GM12878 (cell line): Measurements from ENCODE around the gene LIPN. TPM values are rescaled to one million over a fixed set of nuclear protein-coding genes. Genes with fewer than 3 reads are reported as not detected.

Experiments used
- ATAC-seq: fragments of 200-7000 bp; cut with Tn5 transposase; 3 replicates; pipeline ENCODE4 v1.9.1; 2020; ENCODE audit warnings: mild to moderate bottlenecking, moderate library complexity
- BruUV-seq: library from RNA; stranded (reverse); fragments of 400-500 nt; replicated peaks from 2 replicates; lab custom pipeline; 2021; lab: Mats Ljungman, UMichigan
- CTCF ChIA-PET: fragments of 300-600 bp; sonication (Branson Sonifier 250); formaldehyde crosslinking; extraction: SDS; loops from one replicate; lab custom pipeline; 2021; ENCODE audit warnings: inconsistent platforms; lab: Yijun Ruan, JAX
- POLR2A ChIA-PET: fragments of 350-600 bp; formaldehyde crosslinking; extraction: SDS; loops from one replicate; lab custom pipeline; 2021; ENCODE audit warnings: inconsistent platforms; lab: Charles Lee
- RAD21 ChIA-PET: fragments of 300-600 bp; sonication (Branson Sonifier 250); formaldehyde crosslinking; loops from one replicate; lab custom pipeline; 2023; ENCODE audit warnings: antibody characterized with exemption; ENCODE audit not compliant: unreplicated experiment; lab: Charles Lee
- SMC1A ChIA-PET: fragments of 300-600 bp; sonication (Branson Sonifier 250); formaldehyde crosslinking; loops from one replicate; lab custom pipeline; 2023; ENCODE audit not compliant: unreplicated experiment, uncharacterized antibody; lab: Charles Lee
- DNase-seq: peaks from one replicate; pipeline ENCODE4 v3.0.0-alpha.2; 2011; ENCODE audit warnings: low read depth, low spot score
- FAIRE-seq: peaks from 3 replicates; lab custom pipeline; 2011; peaks lifted over from hg19 to GRCh38; lab: Jason Lieb, UNC
- H2AFZ ChIP-seq: 2 replicates; pipeline ENCODE4 v1.6.0; 2011; ENCODE audit warnings: low read depth, low read length, control low read depth; ENCODE audit not compliant: control insufficient read depth
- H3K27ac ChIP-seq: 2 replicates; pipeline ENCODE4 v1.5.1; 2011; ENCODE audit warnings: control low read depth; ENCODE audit not compliant: control insufficient read depth, insufficient read depth
- H3K27me3 ChIP-seq, 2 experiments: replicated peaks in 1 of 2; 2 replicates each; pipeline versions ENCODE4 v1.6.0 to v1.6.1; 2011; ENCODE audit warnings: low read length in 1 of 2; ENCODE audit not compliant: control insufficient read depth in 2 of 2, insufficient read depth in 2 of 2
- H3K36me3 ChIP-seq, 2 experiments: 2 replicates each; pipeline ENCODE4 v1.5.1; 2011; ENCODE audit warnings: low read length in 1 of 2; ENCODE audit not compliant: control insufficient read depth in 2 of 2, insufficient read depth in 2 of 2
- H3K4me1 ChIP-seq: 2 replicates; pipeline ENCODE4 v1.6.1; 2011; ENCODE audit warnings: mild to moderate bottlenecking, low read length, moderate library complexity, mixed read lengths; ENCODE audit not compliant: control insufficient read depth, insufficient read depth
- H3K4me2 ChIP-seq: 2 replicates; pipeline ENCODE4 v1.6.0; 2011; ENCODE audit warnings: control low read depth; ENCODE audit not compliant: control insufficient read depth, insufficient read depth
- H3K4me3 ChIP-seq: fragments of 200-600 bp; sonication (generic); 2 replicates; pipeline ENCODE4 v1.5.1; 2016
- H3K79me2 ChIP-seq: 2 replicates; pipeline ENCODE4 v1.6.0; 2011; ENCODE audit warnings: low read length; ENCODE audit not compliant: control insufficient read depth, insufficient read depth
- H3K9ac ChIP-seq: 2 replicates; pipeline ENCODE4 v1.8.0; 2011; ENCODE audit warnings: low read length, control low read depth, mixed read lengths; ENCODE audit not compliant: control insufficient read depth, insufficient read depth
- H3K9me3 ChIP-seq: replicated peaks from 3 replicates; pipeline ENCODE4 v1.5.1; 2011; ENCODE audit warnings: mild to moderate bottlenecking, low read length; ENCODE audit not compliant: control insufficient read depth, insufficient read depth
- H4K20me1 ChIP-seq: 2 replicates; pipeline ENCODE4 v1.6.0; 2011; ENCODE audit not compliant: control insufficient read depth, insufficient read depth
- ATF2 ChIP-seq: IDR thresholded peaks from 2 replicates; pipeline ENCODE4 v1.6.1; 2012; ENCODE audit warnings: low read length, inconsistent platforms
- BCL11A ChIP-seq: IDR thresholded peaks from 2 replicates; pipeline ENCODE4 v1.6.1; 2011; ENCODE audit warnings: low read depth, low read length
- CHD2 ChIP-seq: IDR thresholded peaks from 2 replicates; pipeline ENCODE4 v1.6.1; 2011; ENCODE audit warnings: low read depth, low read length, improper control_type of control experiment, borderline replicate concordance
- FOS ChIP-seq: IDR thresholded peaks from 3 replicates; pipeline ENCODE4 v1.6.1; 2011; ENCODE audit warnings: borderline replicate concordance; ENCODE audit not compliant: insufficient read length; ENCODE audit errors: extremely low read depth
- FOXK2 ChIP-seq: fragments of 450-650 bp; IDR thresholded peaks from 2 replicates; pipeline ENCODE4 v1.6.1; 2017; ENCODE audit warnings: mild to moderate bottlenecking, moderate library complexity
- FOXM1 ChIP-seq: IDR thresholded peaks from 2 replicates; pipeline ENCODE4 v1.6.1; 2012; ENCODE audit warnings: low read depth, mild to moderate bottlenecking, inconsistent platforms, low read length, moderate library complexity
- JUNB ChIP-seq: IDR thresholded peaks from 2 replicates; pipeline ENCODE4 v1.6.1; 2016; ENCODE audit warnings: antibody characterized with exemption, mild to moderate bottlenecking
- LARP7 ChIP-seq: fragments of 450-650 bp; IDR thresholded peaks from 2 replicates; pipeline ENCODE4 v1.6.1; 2017; ENCODE audit warnings: mild to moderate bottlenecking
- MEF2B ChIP-seq: fragments of 450-650 bp; IDR thresholded peaks from 2 replicates; pipeline ENCODE4 v1.6.1; 2018; ENCODE audit warnings: mild to moderate bottlenecking, moderate library complexity; ENCODE audit not compliant: partially characterized antibody, poor library complexity, severe bottlenecking
- MLLT1 ChIP-seq: fragments of 450-650 bp; IDR thresholded peaks from 2 replicates; pipeline ENCODE4 v1.6.1; 2016; ENCODE audit warnings: mild to moderate bottlenecking
- NFIC ChIP-seq: IDR thresholded peaks from 2 replicates; pipeline ENCODE4 v1.6.1; 2012; ENCODE audit warnings: low read depth, mild to moderate bottlenecking, inconsistent platforms, low read length, moderate library complexity
- NRF1 ChIP-seq: conservative IDR thresholded peaks from 2 replicates; pipeline ENCODE4 v1.6.1; 2011; ENCODE audit warnings: mild to moderate bottlenecking, low read depth, low read length, improper control_type of control experiment
- RAD51 ChIP-seq: fragments of 450-650 bp; IDR thresholded peaks from 2 replicates; pipeline ENCODE4 v1.6.1; 2016; ENCODE audit warnings: moderate library complexity, mild to moderate bottlenecking, inconsistent platforms
- RFX5 ChIP-seq: IDR thresholded peaks from 2 replicates; pipeline ENCODE4 v1.6.1; 2011; ENCODE audit warnings: low read depth, low read length, improper control_type of control experiment
- SUZ12 ChIP-seq: fragments of 200-600 bp; sonication (generic); IDR thresholded peaks from one replicate; pipeline ENCODE4 v1.6.1; 2018; ENCODE audit warnings: antibody characterized with exemption, mild to moderate bottlenecking; ENCODE audit not compliant: unreplicated experiment
- TARDBP ChIP-seq: IDR thresholded peaks from 2 replicates; pipeline ENCODE4 v1.6.1; 2016; ENCODE audit warnings: borderline replicate concordance
- TCF12 ChIP-seq: IDR thresholded peaks from 2 replicates; pipeline ENCODE4 v1.6.1; 2011; ENCODE audit warnings: low read depth, mild to moderate bottlenecking, low read length
- YBX1 ChIP-seq: fragments of 450-650 bp; IDR thresholded peaks from 2 replicates; pipeline ENCODE4 v1.6.1; 2016; ENCODE audit warnings: antibody characterized with exemption
- ZBTB40 ChIP-seq: fragments of 450-650 bp; IDR thresholded peaks from 2 replicates; pipeline ENCODE4 v1.6.1; 2016; ENCODE audit warnings: mild to moderate bottlenecking, moderate library complexity, borderline replicate concordance
- ZSCAN29 ChIP-seq: fragments of 450-650 bp; IDR thresholded peaks from 2 replicates; pipeline ENCODE4 v1.6.1; 2017; ENCODE audit warnings: mild to moderate bottlenecking, moderate library complexity
- WGBS: methylation state at CpG from one replicate; pipeline ENCODE4 v1.1.6; 2016; ENCODE audit warnings: low lambda C conversion rate; ENCODE audit not compliant: insufficient replicate concordance, insufficient coverage; ENCODE audit errors: missing lambda C conversion rate; 5-methylcytosine and 5-hydroxymethylcytosine counted together
- in situ Hi-C: fragments of 300-500 bp; cut with MboI; formaldehyde crosslinking; loops from 9 replicates; pipeline ENCODE4 v1.14.3; 2018; ENCODE audit warnings: mixed read lengths
- intact Hi-C: fragments of 100-400 bp; cut with micrococcal nuclease; formaldehyde crosslinking; loops from one replicate; pipeline ENCODE4 v1.14.2; 2022; ENCODE audit not compliant: unreplicated experiment
- polyA plus RNA-seq, 11 experiments: library from polyadenylated mRNA; depleted of rRNA in 4 of 11; unstranded in 6 of 11; stranded (reverse) in 5 of 11; fragments of >200 nt; fragmentation: Nextera tagmentation in 4 of 11; fragmentation: Illumina TruSeq in 1 of 11; extraction: Ambion mirVana in 4 of 11; extraction: Trizol in 1 of 11; gene quantifications; 1 replicate in 1 of 11; 2 replicates in 10 of 11; pipeline versions ENCODE4 v1.2.1 to v1.2.3, GENCODE V29; 2011 to 2016; ENCODE audit warnings: inconsistent platforms in 2 of 11, missing spikeins in 2 of 11, low read depth in 1 of 11
- total RNA-seq, 4 experiments: library from RNA; depleted of rRNA in 3 of 4; stranded (reverse); fragments of >200 nt in 3 of 4; fragmentation: Illumina TruSeq in 1 of 4; extraction: Trizol in 1 of 4; gene quantifications; 2 replicates each; pipeline versions ENCODE4 v1.2.1 to v1.2.3, GENCODE V29; 2013 to 2021

The LIPN gene
- total and polyA plus RNA-seq, 10 of the 15 experiments (the other 5 are each of a cell fraction or from before 2014, with no cell fraction given) = 0.06 to 0.23 TPM; not detected in 8

- 0% methylated on average over 1 of the region's 1 CpG for whole genome bisulfite sequencing
- no peak overlapping the region for H3K4me3 ChIP-seq
- no peak overlapping the region for H3K9ac ChIP-seq
- CTCF ChIA-PET = interaction anchor here (1.0 to 3.1 kb wide), 2 partner anchors 34 to 47 kb away, joined by 3 to 14 read pairs; no protein-coding TSS in a partner anchor
- H3K4me2 ChIP-seq = no peak overlapping the region
- SMC1A ChIA-PET = interaction anchor here (0.6 to 4.7 kb wide), 6 partner anchors 10 to 69 kb away, joined by 3 to 20 read pairs (median 4); no protein-coding TSS in a partner anchor
- RAD21 ChIA-PET = interaction anchor here (2.4 kb wide), 1 partner anchor 32 kb away, joined by 10 read pairs; no protein-coding TSS in a partner anchor
- no peaks in the 10 kb centered on the region for H3K9me3 ChIP-seq
- in situ Hi-C loops = no loop called here
- H3K79me2 ChIP-seq = no peaks in the 10 kb centered on the region
- no peaks in the 10 kb centered on the region for H3K36me3 ChIP-seq
- H4K20me1 ChIP-seq = no peaks in the 10 kb centered on the region
- no TSS peak for BruUV-seq
- peak; percentile 42; the same call in 1 of the 3 replicates for ATAC-seq
- no peak for FAIRE-seq
- intact Hi-C loops = no loop called here
- POLR2A ChIA-PET = no interaction called here
- DNase-seq = no peak
- no peak overlapping the region for H3K27ac ChIP-seq
- no peaks in the 10 kb centered on the region for H3K27me3 ChIP-seq
- no peak overlapping the region for H2AFZ ChIP-seq
- H3K4me1 ChIP-seq = 0 out of 2 replicates have a peak, but pooled peaks cover 3% of the 10 kb centered on the region
- peak; percentile 71 for TF ChIP-seq ATF2
- peak; percentile 54; the same call in 1 of the 2 replicates for TF ChIP-seq FOXM1
- TF ChIP-seq RFX5 = no peak
- TF ChIP-seq TARDBP = no peak
- no peak for TF ChIP-seq CHD2
- no peak for TF ChIP-seq ZBTB40
- no peak for TF ChIP-seq SUZ12
- TF ChIP-seq FOXK2 = no peak
- no peak for TF ChIP-seq MLLT1
- peak; percentile 97 for TF ChIP-seq JUNB
- TF ChIP-seq NFIC = peak; percentile 90
- no peak for TF ChIP-seq NRF1
- TF ChIP-seq RAD51 = no peak
- TF ChIP-seq TCF12 = no peak
- peak; percentile 61; the same call in 1 of the 2 replicates for TF ChIP-seq BCL11A
- no peak for TF ChIP-seq MEF2B
- TF ChIP-seq ZSCAN29 = no peak
- TF ChIP-seq LARP7 = no peak
- no peak for TF ChIP-seq YBX1
- TF ChIP-seq FOS = no peak
These were observed 3.1 kb downstream of the LIPN start for GRCh38 chr10:88762906-88763305.
